ENCODE data around the gene GCH1.

DNA sequence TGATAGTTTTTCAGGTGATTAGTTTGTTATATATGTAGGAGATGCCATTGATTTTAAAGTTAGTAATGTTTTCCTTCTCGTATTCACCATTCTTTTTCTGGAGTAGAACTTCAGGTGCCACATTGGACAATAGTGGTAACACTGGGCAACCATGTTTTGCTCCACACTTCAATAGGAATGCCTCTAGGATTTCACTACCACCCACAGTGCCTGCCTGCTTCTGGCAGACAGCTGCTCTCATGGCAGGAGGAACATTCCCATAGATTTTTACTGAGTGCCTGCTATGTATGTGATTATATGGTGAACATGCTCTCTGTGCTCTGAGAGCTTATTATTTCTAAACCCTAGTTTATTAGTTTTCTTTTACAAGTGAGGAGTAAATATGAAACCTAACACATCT, 53.7 kb downstream of the GCH1 start:
- TF ChIP-seq, protein P1, sequence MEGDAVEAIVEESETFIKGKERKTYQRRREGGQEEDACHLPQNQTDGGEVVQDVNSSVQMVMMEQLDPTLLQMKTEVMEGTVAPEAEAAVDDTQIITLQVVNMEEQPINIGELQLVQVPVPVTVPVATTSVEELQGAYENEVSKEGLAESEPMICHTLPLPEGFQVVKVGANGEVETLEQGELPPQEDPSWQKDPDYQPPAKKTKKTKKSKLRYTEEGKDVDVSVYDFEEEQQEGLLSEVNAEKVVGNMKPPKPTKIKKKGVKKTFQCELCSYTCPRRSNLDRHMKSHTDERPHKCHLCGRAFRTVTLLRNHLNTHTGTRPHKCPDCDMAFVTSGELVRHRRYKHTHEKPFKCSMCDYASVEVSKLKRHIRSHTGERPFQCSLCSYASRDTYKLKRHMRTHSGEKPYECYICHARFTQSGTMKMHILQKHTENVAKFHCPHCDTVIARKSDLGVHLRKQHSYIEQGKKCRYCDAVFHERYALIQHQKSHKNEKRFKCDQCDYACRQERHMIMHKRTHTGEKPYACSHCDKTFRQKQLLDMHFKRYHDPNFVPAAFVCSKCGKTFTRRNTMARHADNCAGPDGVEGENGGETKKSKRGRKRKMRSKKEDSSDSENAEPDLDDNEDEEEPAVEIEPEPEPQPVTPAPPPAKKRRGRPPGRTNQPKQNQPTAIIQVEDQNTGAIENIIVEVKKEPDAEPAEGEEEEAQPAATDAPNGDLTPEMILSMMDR (IDR thresholded peaks at IDR 0.05): no peak
- no peak for TF ChIP-seq POLR2A (IDR thresholded peaks at IDR 0.05)

Measured in right lobe of liver (tissue), 4 donors.